Endothelial cell of umbilical vein (primary cell): ENCODE measurements around the gene HOXA9. TPM values are rescaled to one million over a fixed set of nuclear protein-coding genes. Genes with fewer than 3 reads are reported as not detected.

Source experiments
- BruUV-seq: library from RNA; stranded (reverse); fragments of 400-500 nt; replicated peaks from 2 replicates; lab custom pipeline; 2021; lab: Mats Ljungman, UMichigan
- CTCF ChIA-PET: fragments of 300-600, 350-600 bp; sonication (Branson Sonifier 250); formaldehyde crosslinking; loops from one replicate; lab custom pipeline; 2021; ENCODE audit warnings: antibody characterized with exemption, inconsistent platforms; lab: Charles Lee
- POLR2A ChIA-PET: fragments of 300-600, 350-600 bp; sonication (Branson Sonifier 250); formaldehyde crosslinking; loops from one replicate; lab custom pipeline; 2021; ENCODE audit warnings: antibody characterized with exemption, inconsistent platforms; lab: Charles Lee
- DNase-seq: peaks from one replicate; pipeline ENCODE4 v3.0.0-alpha.2; 2011; ENCODE audit warnings: low read depth, low spot score
- FAIRE-seq: peaks from 2 replicates; lab custom pipeline; 2011; peaks lifted over from hg19 to GRCh38; lab: Jason Lieb, UNC
- H2AFZ ChIP-seq: 2 replicates; pipeline ENCODE4 v1.6.0; 2012; ENCODE audit warnings: low read depth, low read length, control low read depth, inconsistent platforms
- H3K27ac ChIP-seq: 2 replicates; pipeline ENCODE4 v1.5.1; 2011; ENCODE audit warnings: low read depth, mild to moderate bottlenecking, control low read depth, low read length, moderate library complexity; ENCODE audit not compliant: insufficient read depth
- H3K27me3 ChIP-seq, 2 experiments: 2 replicates each; pipeline versions ENCODE4 v1.6.0 to v1.6.1; 2011; ENCODE audit warnings: low read length in 2 of 2, mixed read lengths in 1 of 2; ENCODE audit not compliant: control insufficient read depth in 2 of 2, insufficient read depth in 2 of 2
- H3K36me3 ChIP-seq, 2 experiments: 2 replicates in 1 of 2; 3 replicates in 1 of 2; pipeline ENCODE4 v1.5.1; 2011; ENCODE audit warnings: low read length in 2 of 2, mild to moderate bottlenecking in 1 of 2, moderate library complexity in 1 of 2; ENCODE audit not compliant: control insufficient read depth in 2 of 2, insufficient read depth in 2 of 2; ENCODE audit errors: extremely low read depth in 1 of 2
- H3K4me1 ChIP-seq: 3 replicates; pipeline ENCODE4 v1.5.1; 2011; ENCODE audit warnings: mild to moderate bottlenecking, low read length; ENCODE audit not compliant: control insufficient read depth, insufficient read depth; ENCODE audit errors: extremely low read depth
- H3K4me2 ChIP-seq: 2 replicates; pipeline ENCODE4 v1.6.1; 2011; ENCODE audit warnings: low read length, control low read depth, mixed read lengths; ENCODE audit not compliant: insufficient read depth
- H3K4me3 ChIP-seq, 3 experiments: fragments of 200-600 bp in 1 of 3; sonication (generic), shearing (Covaris generic) in 1 of 3; replicated peaks in 1 of 3; 2 replicates each; pipeline ENCODE4 v1.5.1; 2011 to 2016; ENCODE audit warnings: control low read depth in 3 of 3, low read length in 3 of 3, mild to moderate bottlenecking in 2 of 3, inconsistent platforms in 1 of 3, low read depth in 1 of 3, moderate library complexity in 1 of 3; ENCODE audit not compliant: insufficient read depth in 1 of 3
- H3K79me2 ChIP-seq: 2 replicates; pipeline ENCODE4 v1.6.0; 2012; ENCODE audit warnings: low read length, inconsistent platforms; ENCODE audit not compliant: control insufficient read depth, insufficient read depth
- H3K9ac ChIP-seq: replicated peaks from 2 replicates; pipeline ENCODE3; 2011; ENCODE audit warnings: low read length, control low read depth; ENCODE audit not compliant: insufficient read depth; ENCODE audit errors: extremely low read depth
- H3K9me1 ChIP-seq: replicated peaks from 3 replicates; pipeline ENCODE4 v1.6.0; 2011; ENCODE audit warnings: mild to moderate bottlenecking, low read length; ENCODE audit not compliant: control insufficient read depth, insufficient read depth; ENCODE audit errors: extremely low read depth
- H3K9me3 ChIP-seq: replicated peaks from 2 replicates; pipeline ENCODE4 v1.5.1; 2012; ENCODE audit warnings: low read length, inconsistent platforms; ENCODE audit not compliant: control insufficient read depth, insufficient read depth
- H4K20me1 ChIP-seq: replicated peaks from 2 replicates; pipeline ENCODE3; 2011; ENCODE audit warnings: mild to moderate bottlenecking, low read length; ENCODE audit not compliant: control insufficient read depth, insufficient read depth; ENCODE audit errors: extremely low read depth
- EZH2 ChIP-seq: IDR thresholded peaks from 2 replicates; pipeline ENCODE4 v1.6.1; 2012; ENCODE audit warnings: borderline replicate concordance, low read depth, mild to moderate bottlenecking, moderate library complexity, low read length, inconsistent platforms; ENCODE audit not compliant: severe bottlenecking
- FOS ChIP-seq: IDR thresholded peaks from 2 replicates; pipeline ENCODE4 v1.6.1; 2011; ENCODE audit warnings: mild to moderate bottlenecking, low read length, moderate library complexity, borderline replicate concordance; ENCODE audit not compliant: insufficient read depth
- GATA2 ChIP-seq: IDR thresholded peaks from 2 replicates; pipeline ENCODE4 v1.7.0; 2011; ENCODE audit warnings: low read depth, mild to moderate bottlenecking, moderate library complexity, mixed read lengths, low read length; ENCODE audit not compliant: insufficient read length, insufficient read depth
- JUN ChIP-seq: IDR thresholded peaks from 2 replicates; pipeline ENCODE4 v1.6.1; 2011; ENCODE audit warnings: borderline replicate concordance, low read depth; ENCODE audit not compliant: insufficient read length, insufficient read depth
- MAX ChIP-seq: IDR thresholded peaks from 2 replicates; pipeline ENCODE4 v1.6.1; 2011; ENCODE audit not compliant: insufficient read depth, insufficient read length
- MYC ChIP-seq: IDR thresholded peaks from one replicate; pipeline ENCODE4 v1.6.1; 2011; ENCODE audit warnings: mild to moderate bottlenecking, low read depth, low read length
- POLR2A ChIP-seq: IDR thresholded peaks from 2 replicates; pipeline ENCODE4 v1.6.1; 2012; ENCODE audit warnings: low read depth, mild to moderate bottlenecking, control low read depth, low read length
- POLR2AphosphoS5 ChIP-seq: IDR thresholded peaks from 2 replicates; pipeline ENCODE4 v1.6.1; 2012; ENCODE audit warnings: low read depth, mild to moderate bottlenecking, control low read depth, low read length, moderate library complexity; ENCODE audit not compliant: insufficient read depth
- dilution Hi-C: fragments of 300-500 bp; cut with MboI; formaldehyde crosslinking; loops from one replicate; pipeline ENCODE4 v1.15.0; 2019; ENCODE audit warnings: low sequenced_read_pairs; ENCODE audit not compliant: extremely low pct_ligation_motif_present
- intact Hi-C: fragments of 100-400 bp; cut with micrococcal nuclease; formaldehyde crosslinking; loops from one replicate; pipeline ENCODE4 v1.10.0; 2022
- polyA plus RNA-seq, 4 experiments: library from polyadenylated mRNA; depleted of rRNA in 3 of 4; stranded (reverse) in 3 of 4; unstranded in 1 of 4; fragments of >200 nt; gene quantifications; 2 replicates each; pipeline versions ENCODE4 v1.2.1 to v1.2.3, GENCODE V29; 2011 to 2012; ENCODE audit warnings: missing spikeins in 1 of 4
- total RNA-seq: library from RNA; stranded (reverse); gene quantifications from 2 replicates; pipeline ENCODE4 v1.2.3, GENCODE V29; 2021
- TF ChIP-seq, protein P1 (sequence below), 2 donors: IDR thresholded peaks; 1 replicate in 1 of 2; 2 replicates in 1 of 2; pipeline ENCODE4 v1.5.1; 2011; ENCODE audit warnings: low read length in 2 of 2, mild to moderate bottlenecking in 2 of 2, moderate library complexity in 2 of 2, control low read depth in 1 of 2, inconsistent platforms in 1 of 2, low read depth in 1 of 2; ENCODE audit not compliant: insufficient read depth in 1 of 2; ENCODE audit errors: extremely low read depth in 1 of 2

Gene HOXA9
- total and polyA plus RNA-seq, 2 donors (not counting 3 experiments of a cell fraction or from before 2014, with no cell fraction given) = 47.2 to 61.6 TPM

DNA sequence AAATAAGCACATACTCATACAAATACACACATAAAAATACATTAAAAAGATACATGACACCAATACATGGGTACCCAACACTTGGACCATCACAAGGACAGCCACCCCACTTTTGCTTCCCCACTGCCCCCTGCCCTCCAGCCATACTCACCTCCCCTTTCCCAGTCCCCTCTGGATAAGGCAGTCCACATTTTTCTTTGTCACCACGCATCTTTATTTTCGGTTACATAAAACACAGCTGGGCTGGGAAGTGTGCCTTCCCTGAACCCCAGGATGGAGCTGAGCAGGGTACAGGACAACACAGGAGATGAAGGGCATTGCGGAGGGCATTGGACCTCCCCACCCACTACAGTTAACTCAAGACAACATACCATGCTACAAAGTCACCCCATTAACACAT, 11.8 kb downstream of the HOXA9 start:
- H3K4me1 ChIP-seq = peaks cover 68% of the 10 kb centered on the region
- dilution Hi-C loops = loop anchor here (25.0 kb wide), 1 partner anchor 966 kb away; no protein-coding TSS in a partner anchor
- peak overlapping the region; percentile 96 for H3K27ac ChIP-seq
- no peak overlapping the region for H3K4me3 ChIP-seq
- no peak for TF ChIP-seq MAX
- H2AFZ ChIP-seq = no peak overlapping the region
- no peaks in the 10 kb centered on the region for H3K27me3 ChIP-seq
- intact Hi-C loops = no loop called here
- no TSS peak for BruUV-seq
- FAIRE-seq (no peak), DNase-seq (no peak)
- H3K79me2 ChIP-seq = peaks cover 95% of the 10 kb centered on the region
- no peaks in the 10 kb centered on the region for H3K9me3 ChIP-seq
- no peaks in the 10 kb centered on the region for H3K36me3 ChIP-seq
- no peaks in the 10 kb centered on the region for H3K9me1 ChIP-seq
- no peaks in the 10 kb centered on the region for H4K20me1 ChIP-seq
- ChIA-PET CTCF (interaction anchor here (0.6 to 3.7 kb wide), 8 partner anchors 10 to 784 kb away, joined by 3 to 23 read pairs (median 9); partner anchors contain the start of gene HOXA5), POLR2A (no interaction called here)
- peak overlapping the region; percentile 78 for H3K9ac ChIP-seq
- H3K4me2 ChIP-seq = peak overlapping the region; percentile 92

- BruUV-seq = no TSS peak
These were observed 12.4 kb downstream of the HOXA9 start for GRCh38 chr7:27152816-27153442.

More at GRCh38 chr7:27152816-27153442, 12.4 kb downstream of the HOXA9 start:
- no peaks in the 10 kb centered on the region for H3K27me3 ChIP-seq
- H2AFZ ChIP-seq = no peak overlapping the region
- H3K9ac ChIP-seq = peak overlapping the region; percentile 78
- H3K4me1 ChIP-seq = peaks cover 68% of the 10 kb centered on the region
- peak overlapping the region; percentile 92 for H3K4me2 ChIP-seq
- H3K9me1 ChIP-seq = no peaks in the 10 kb centered on the region
- no peaks in the 10 kb centered on the region for H3K36me3 ChIP-seq
- intact Hi-C loops (no loop called here), dilution Hi-C loops (loop anchor here (25.0 kb wide), 1 partner anchor 966 kb away; no protein-coding TSS in a partner anchor)
- CTCF ChIA-PET = interaction anchor here (0.9 to 5.6 kb wide), 11 partner anchors 9 to 783 kb away, joined by 3 to 83 read pairs (median 13); partner anchors contain the start of genes HOXA10, HOXA5 and HOXA9
- H3K79me2 ChIP-seq = peaks cover 97% of the 10 kb centered on the region
- H4K20me1 ChIP-seq = no peaks in the 10 kb centered on the region
- POLR2A ChIA-PET = interaction anchor here (0.7 to 2.6 kb wide), 8 partner anchors 9 to 463 kb away, joined by 3 to 15 read pairs (median 6); partner anchors contain the start of gene HOXA9
- H3K4me3 ChIP-seq = peak overlapping the region; percentile 14 to 85 (median 54)
- TF ChIP-seq, protein P1, sequence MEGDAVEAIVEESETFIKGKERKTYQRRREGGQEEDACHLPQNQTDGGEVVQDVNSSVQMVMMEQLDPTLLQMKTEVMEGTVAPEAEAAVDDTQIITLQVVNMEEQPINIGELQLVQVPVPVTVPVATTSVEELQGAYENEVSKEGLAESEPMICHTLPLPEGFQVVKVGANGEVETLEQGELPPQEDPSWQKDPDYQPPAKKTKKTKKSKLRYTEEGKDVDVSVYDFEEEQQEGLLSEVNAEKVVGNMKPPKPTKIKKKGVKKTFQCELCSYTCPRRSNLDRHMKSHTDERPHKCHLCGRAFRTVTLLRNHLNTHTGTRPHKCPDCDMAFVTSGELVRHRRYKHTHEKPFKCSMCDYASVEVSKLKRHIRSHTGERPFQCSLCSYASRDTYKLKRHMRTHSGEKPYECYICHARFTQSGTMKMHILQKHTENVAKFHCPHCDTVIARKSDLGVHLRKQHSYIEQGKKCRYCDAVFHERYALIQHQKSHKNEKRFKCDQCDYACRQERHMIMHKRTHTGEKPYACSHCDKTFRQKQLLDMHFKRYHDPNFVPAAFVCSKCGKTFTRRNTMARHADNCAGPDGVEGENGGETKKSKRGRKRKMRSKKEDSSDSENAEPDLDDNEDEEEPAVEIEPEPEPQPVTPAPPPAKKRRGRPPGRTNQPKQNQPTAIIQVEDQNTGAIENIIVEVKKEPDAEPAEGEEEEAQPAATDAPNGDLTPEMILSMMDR (IDR thresholded peaks at IDR 0.05; ENCODE audit: extremely low read depth in 1 of 2, insufficient read depth in 1 of 2, low read depth in 1 of 2, low read length in 2 of 2) = no peak
- TF ChIP-seq FOS = no peak
- no peak for TF ChIP-seq GATA2
- TF ChIP-seq POLR2A = no peak
- no peak for TF ChIP-seq MAX
- no peak for TF ChIP-seq MYC
- TF ChIP-seq JUN = no peak
- no peak for TF ChIP-seq POLR2AphosphoS5
- no peak for TF ChIP-seq EZH2
- no peak for FAIRE-seq
- H3K9me3 ChIP-seq = no peaks in the 10 kb centered on the region
- DNase-seq = no peak
- H3K27ac ChIP-seq = peak overlapping the region; percentile 96
